CD4-positive, alpha-beta T cell treated with Interleukin-15 for 1 hour (primary cell): ENCODE data around the gene TIAM1.

Experiments
- DNase-seq: peaks from one replicate; pipeline ENCODE4 v3.0.0-alpha.2; 2020

Gene TIAM1

GRCh38 chr21:31201144-31201543 lies 142.9 kb downstream of the TIAM1 start:
- DNase-seq, result no peak

DNA sequence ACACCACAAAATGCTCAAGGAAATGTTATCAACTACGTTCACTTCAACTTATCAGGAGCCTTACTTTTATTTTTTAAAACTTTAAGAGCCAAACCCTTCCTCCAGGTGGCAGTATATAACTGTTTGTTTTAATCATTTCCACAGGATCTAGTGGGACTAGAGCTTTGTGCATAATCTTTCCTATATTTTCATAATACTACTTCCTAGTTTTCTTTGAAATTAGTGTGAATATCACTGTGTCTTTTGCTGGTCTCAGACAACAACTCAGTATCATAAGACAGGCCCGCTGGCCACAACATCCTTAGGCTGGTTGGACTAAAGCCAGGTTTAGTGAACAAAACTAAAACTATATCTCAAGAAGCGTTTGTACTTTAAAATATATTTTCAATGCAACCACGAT lies 145.5 kb downstream of the TIAM1 start:
- no peak for DNase-seq

DNA sequence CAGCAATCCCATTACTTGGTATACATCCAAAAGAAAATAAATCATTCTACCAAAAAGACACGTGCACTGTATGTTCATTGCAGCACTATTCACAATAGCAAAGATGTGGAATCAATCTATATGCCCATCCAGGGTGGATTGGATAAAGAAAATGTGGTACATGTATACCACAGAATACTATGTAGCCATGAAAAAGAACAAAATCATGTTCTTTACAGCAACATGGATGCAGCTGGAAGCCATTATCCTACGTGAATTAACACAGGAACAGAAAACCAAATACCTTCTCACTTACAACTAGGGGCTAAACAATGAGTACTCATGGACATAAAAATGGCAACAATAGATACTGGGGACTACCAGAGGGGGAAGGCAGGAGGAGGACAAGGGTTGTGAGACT lies 147.3 kb downstream of the TIAM1 start:
- no peak for DNase-seq

DNA sequence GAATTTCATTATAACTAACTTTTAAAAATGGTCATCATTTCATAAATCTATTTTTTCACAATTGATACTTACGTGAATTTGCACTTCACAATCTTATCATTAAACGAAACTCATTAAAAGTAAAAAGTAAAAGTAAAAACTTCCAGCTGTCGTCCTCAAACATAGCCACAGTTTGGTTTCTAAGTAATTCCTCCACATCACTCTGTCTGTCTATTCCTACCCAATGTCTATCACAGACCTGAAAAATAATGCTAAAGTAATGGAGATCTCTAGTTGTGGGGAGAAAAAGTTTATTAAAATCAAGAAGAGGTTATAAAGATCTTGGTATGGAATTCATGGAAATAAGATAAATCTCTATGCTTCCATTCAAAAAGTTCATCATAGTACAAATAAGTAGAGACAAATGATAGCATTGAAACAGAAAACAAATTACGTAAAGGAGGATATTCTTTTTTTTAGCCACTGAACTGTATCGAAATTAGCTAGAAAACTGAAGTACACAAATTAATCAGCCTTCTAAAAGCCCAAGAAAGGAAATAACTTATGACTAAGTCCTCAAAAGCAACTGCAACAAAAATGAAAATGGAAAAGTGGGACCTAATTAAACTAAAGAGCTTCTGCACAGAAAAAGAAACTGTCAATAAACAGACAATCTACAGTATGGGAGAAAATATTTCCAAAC lies 148.6 kb downstream of the TIAM1 start:
- no peak for DNase-seq

GRCh38 chr21:31194510-31195293 lies 149.4 kb downstream of the TIAM1 start:
- DNase-seq, result no peak

- DNase-seq, result no peak
Measured at GRCh38 chr21:31193761-31194160, 150.3 kb downstream of the TIAM1 start.

DNA sequence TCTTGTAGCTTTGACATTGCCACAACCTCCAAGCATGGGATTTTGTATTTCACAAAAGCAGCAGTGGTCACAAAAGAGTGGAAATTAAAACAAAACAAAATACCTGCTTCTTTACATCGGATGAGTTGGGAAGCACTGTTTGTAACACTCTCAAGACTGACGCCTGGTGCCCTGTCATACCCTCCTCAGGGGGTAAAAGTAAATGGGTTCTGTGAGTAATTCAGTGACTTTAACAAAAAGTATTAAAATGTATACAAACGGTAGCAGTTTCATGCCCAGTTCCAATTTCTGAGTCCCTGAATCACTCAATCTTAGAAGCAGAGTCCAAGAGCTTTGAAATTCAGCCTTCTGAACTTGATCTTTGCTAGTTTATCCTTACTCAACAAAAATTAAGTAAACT lies 152.5 kb downstream of the TIAM1 start:
- no peak for DNase-seq

DNA sequence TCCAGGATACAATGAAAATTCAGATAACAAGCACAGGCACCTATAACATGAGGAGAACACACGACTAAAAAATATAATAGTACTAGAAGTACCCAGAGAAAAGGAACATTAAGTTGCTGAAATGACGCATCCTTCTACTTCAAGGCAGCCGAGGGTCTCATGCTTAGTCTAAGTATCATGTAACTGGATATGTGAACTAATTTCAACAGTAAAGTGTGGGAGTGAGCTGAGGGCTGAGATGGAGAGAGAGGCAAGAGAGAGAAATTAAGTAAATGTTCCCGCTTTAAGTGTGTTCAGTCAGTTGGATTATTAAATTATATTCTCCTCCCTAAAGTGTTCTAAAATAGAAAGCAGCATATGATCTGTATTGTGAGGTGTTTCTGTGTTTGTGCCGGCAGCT lies 153.5 kb downstream of the TIAM1 start:
- DNase-seq, result no peak

GRCh38 chr21:31187499-31187898 lies 156.6 kb downstream of the TIAM1 start:
- DNase-seq, result no peak

GRCh38 chr21:31186916-31187315 lies 157.1 kb downstream of the TIAM1 start:
- DNase-seq, result no peak

DNA sequence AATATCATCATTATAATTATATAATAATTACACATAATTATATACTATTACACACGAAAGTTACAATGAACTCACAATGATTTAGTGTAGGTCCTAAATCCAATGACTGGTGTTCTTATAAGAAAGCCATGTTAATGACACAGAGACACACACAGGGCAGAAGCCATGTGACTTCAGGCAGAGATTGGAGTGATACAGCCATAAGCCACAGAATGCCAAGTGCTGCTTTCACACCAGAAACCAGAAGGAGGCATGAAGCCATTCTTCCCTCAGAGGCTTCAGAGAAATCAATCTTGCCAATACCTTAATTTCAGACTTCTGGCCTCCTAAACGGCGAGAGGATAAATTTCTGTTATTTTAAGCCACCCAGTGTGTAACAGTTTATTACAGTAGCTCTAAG lies 158.4 kb downstream of the TIAM1 start:
- no peak for DNase-seq

DNA sequence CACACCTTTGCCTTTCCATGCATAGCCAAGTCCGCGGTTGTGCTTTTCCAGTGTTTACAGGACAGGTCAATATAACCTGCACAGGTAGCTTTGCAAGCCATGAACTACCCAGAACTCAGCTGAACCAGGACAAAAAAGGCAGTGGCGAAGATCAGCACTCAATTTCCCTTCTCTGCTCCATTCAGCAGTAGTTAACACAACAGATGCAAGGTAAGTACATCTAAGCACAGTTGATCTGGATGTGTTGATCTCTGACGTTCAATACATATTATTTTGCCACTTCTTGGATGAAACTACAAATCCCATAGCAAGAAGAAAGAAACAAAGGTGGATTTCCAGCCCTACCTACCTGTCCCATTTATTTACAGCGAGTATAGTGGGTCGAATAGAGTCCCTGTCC lies 159.2 kb downstream of the TIAM1 start:
- DNase-seq, result no peak

GRCh38 chr21:31184459-31184858 lies 159.6 kb downstream of the TIAM1 start:
- DNase-seq, result peak; percentile 49

DNA sequence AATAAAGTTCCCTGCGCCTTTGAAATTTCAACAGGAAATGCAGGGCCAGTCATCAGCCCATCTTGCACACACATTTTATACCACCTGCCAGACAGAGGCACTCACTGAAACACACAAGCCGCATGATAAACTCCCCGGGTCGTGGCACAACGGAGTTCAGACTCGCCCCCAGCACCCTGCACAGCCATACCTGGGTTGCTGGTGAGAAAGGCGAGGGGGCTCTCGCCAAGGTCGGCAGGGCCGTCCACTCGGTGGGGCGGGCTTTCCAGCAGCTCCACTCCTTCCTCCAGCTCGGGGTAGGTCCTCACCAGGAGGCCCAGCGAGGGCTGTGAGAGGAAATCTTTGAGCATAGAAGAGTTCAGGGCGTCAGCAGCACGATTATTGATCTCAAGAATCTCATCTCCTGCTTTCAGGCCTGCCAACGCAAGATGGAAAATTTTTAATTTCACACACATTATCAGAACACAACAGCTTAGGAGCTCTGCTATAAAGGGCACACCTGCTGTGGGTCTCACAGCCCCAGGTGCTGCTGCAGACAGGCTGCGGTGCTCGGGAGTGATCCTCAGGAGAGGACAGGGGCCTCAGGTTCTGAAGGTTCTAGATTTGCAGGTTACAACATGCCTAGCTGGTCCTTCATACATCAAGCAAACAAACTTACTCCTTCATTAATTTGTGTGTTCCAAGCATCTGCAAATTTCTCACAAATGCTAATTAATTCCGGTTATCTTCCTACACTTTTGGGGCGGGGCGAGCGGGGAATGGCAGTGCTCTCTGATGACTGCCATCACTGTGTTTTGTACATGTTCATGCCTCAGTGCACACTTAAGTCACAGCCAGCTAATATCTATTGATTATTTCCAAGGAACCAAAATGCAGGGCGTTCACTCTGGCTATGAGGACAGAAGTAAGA lies 161.6 kb downstream of the TIAM1 start:
- DNase-seq, result peak; percentile 47

DNA sequence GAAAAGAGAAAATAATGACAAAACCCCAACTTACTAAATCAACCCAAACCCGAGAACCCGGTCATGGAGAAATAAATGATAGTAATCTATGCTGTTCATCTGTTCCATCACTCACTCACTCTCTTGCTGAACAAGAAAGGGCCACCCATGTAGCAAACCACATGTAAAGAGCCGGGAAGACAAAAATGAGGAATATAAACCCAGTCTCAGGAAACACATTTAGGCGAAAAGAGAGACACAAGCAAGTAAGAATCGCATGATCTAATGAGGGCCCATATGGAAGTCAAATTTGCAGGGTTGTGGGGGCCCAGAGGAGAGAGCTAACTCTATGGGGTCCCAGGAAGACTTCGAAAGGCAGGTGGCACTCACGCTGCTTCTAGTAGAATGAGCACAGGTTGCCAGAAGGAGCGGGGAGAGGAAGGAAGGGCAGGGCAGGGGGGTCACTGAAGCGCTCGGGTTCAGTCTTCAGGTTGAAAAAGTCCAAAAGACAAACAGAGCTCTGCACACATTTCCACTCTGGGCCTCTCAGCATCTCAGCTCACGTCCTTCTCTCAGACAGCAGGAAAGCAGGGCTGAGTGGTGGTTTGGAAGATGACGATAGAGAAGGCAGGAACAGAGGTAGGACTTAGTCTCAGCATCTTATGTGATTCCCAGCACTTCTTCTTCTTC lies 162.8 kb downstream of the TIAM1 start:
- DNase-seq, result peak; percentile 28

- no peak for DNase-seq
Measured at GRCh38 chr21:31180256-31181081, 163.6 kb downstream of the TIAM1 start.

GRCh38 chr21:31176725-31177124 lies 167.3 kb downstream of the TIAM1 start:
- no peak for DNase-seq

GRCh38 chr21:31176080-31176551 lies 167.9 kb downstream of the TIAM1 start:
- DNase-seq, result no peak

GRCh38 chr21:31173881-31174555 lies 170.0 kb downstream of the TIAM1 start:
- DNase-seq, result no peak

DNA sequence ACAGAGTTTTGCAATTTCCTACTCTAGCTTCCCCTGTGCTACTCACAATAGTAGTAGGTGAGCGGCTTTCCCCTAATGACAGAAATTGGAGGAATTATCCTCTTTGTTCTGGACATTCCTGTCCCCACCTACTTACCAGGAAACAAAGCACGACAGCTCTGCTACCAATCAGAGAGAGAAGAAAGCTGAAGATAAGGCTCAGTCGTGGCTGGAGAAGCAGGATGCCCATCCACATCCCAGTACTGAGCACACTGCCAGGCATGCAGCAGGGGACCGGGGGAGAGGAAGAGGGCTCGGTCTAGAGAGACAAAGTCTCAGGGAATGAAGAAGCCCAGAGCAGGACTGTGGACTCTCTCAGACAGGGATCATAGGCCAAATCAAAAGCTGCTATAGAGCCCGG lies 171.7 kb downstream of the TIAM1 start:
- no peak for DNase-seq
